DMS153 (cell line): Measurements from ENCODE around the gene SEZ6.

Experiments used
- DNase-seq: peaks from one replicate; lab custom pipeline; 2025; lab: John Stamatoyannopoulos, UW

The SEZ6 gene

GRCh38 chr17:28954886-28955285, 50.9 kb downstream of the SEZ6 start:
- no peak for DNase-seq

- DNase-seq: no peak
These were observed 52.3 kb downstream of the SEZ6 start for GRCh38 chr17:28953444-28954118.

GRCh38 chr17:28951991-28952975, 53.5 kb downstream of the SEZ6 start:
- DNase-seq: peak; percentile 100

GRCh38 chr17:28951428-28951990, 54.3 kb downstream of the SEZ6 start, which contains the start of gene PHF12:
Gene PHF12 (minus strand): TSS chr17:28951518. CDS start chr17:28950960, 558 bp downstream.
- peak; percentile 100 for DNase-seq

- no peak for DNase-seq
These were observed 54.9 kb downstream of the SEZ6 start for GRCh38 chr17:28950752-28951427.

GRCh38 chr17:28950017-28950751, 55.6 kb downstream of the SEZ6 start:
- peak; percentile 10 for DNase-seq

GRCh38 chr17:28949185-28950016, 56.4 kb downstream of the SEZ6 start:
- DNase-seq: peak; percentile 16

- no peak for DNase-seq
These were observed 57.0 kb downstream of the SEZ6 start for GRCh38 chr17:28948873-28949184.

- no peak for DNase-seq
These were observed 57.5 kb downstream of the SEZ6 start for GRCh38 chr17:28948342-28948741.

- no peak for DNase-seq
These were observed 58.2 kb downstream of the SEZ6 start for GRCh38 chr17:28947639-28948038.

- DNase-seq: no peak
These were observed 59.6 kb downstream of the SEZ6 start for GRCh38 chr17:28946239-28946638.

GRCh38 chr17:28944862-28945741, 60.7 kb downstream of the SEZ6 start:
- no peak for DNase-seq

- DNase-seq: no peak
These were observed 61.5 kb downstream of the SEZ6 start for GRCh38 chr17:28944343-28944742.

GRCh38 chr17:28942925-28943324, 62.9 kb downstream of the SEZ6 start:
- DNase-seq: no peak

- DNase-seq: no peak
These were observed 64.6 kb downstream of the SEZ6 start for GRCh38 chr17:28941251-28941650.

- peak; percentile 25 for DNase-seq
These were observed 65.2 kb downstream of the SEZ6 start for GRCh38 chr17:28940675-28941074.

- no peak for DNase-seq
These were observed 65.7 kb downstream of the SEZ6 start for GRCh38 chr17:28940142-28940541.

GRCh38 chr17:28938552-28938951, 67.3 kb downstream of the SEZ6 start:
- DNase-seq: no peak

GRCh38 chr17:28937044-28937729, 68.6 kb downstream of the SEZ6 start:
- no peak for DNase-seq
